HEK293 (cell line): ENCODE measurements around the gene IFNL1.

Experiments
- BCL6B ChIP-seq: fragments of 450-650 bp; formaldehyde crosslinking; IDR thresholded peaks from 2 replicates; pipeline ENCODE4 v1.5.1; 2017; ENCODE audit warnings: missing biosample characterization, missing genetic modification characterization
- GLIS1 ChIP-seq: fragments of 450-650 bp; formaldehyde crosslinking; IDR thresholded peaks from 2 replicates; pipeline ENCODE4 v1.5.1; 2016; ENCODE audit warnings: missing biosample characterization, missing genetic modification characterization
- PRDM4 ChIP-seq: fragments of 450-650 bp; formaldehyde crosslinking; IDR thresholded peaks from 2 replicates; pipeline ENCODE4 v1.5.1; 2017; ENCODE audit warnings: missing biosample characterization, missing genetic modification characterization
- SP2 ChIP-seq: fragments of 450-650 bp; formaldehyde crosslinking; IDR thresholded peaks from 2 replicates; pipeline ENCODE4 v1.5.1; 2016; ENCODE audit warnings: missing biosample characterization, missing genetic modification characterization
- WT1 ChIP-seq: fragments of 450-650 bp; formaldehyde crosslinking; IDR thresholded peaks from 2 replicates; pipeline ENCODE4 v1.5.1; 2016; ENCODE audit warnings: missing biosample characterization, missing genetic modification characterization
- ZFHX2 ChIP-seq: fragments of 450-650 bp; formaldehyde crosslinking; conservative IDR thresholded peaks from 2 replicates; pipeline ENCODE4 v1.5.1; 2016; ENCODE audit warnings: missing biosample characterization, missing genetic modification characterization
- ZNF121 ChIP-seq: fragments of 450-650 bp; formaldehyde crosslinking; IDR thresholded peaks from 2 replicates; pipeline ENCODE4 v1.5.1; 2016; ENCODE audit warnings: missing biosample characterization, missing genetic modification characterization
- ZNF132 ChIP-seq: fragments of 450-650 bp; formaldehyde crosslinking; IDR thresholded peaks from 2 replicates; pipeline ENCODE4 v1.5.1; 2017; ENCODE audit warnings: missing biosample characterization, missing genetic modification characterization, borderline replicate concordance
- ZNF211 ChIP-seq: fragments of 450-650 bp; formaldehyde crosslinking; IDR thresholded peaks from 2 replicates; pipeline ENCODE4 v1.5.1; 2016; ENCODE audit warnings: low read depth, missing biosample characterization, missing genetic modification characterization
- ZNF239 ChIP-seq: fragments of 450-650 bp; formaldehyde crosslinking; IDR thresholded peaks from 2 replicates; pipeline ENCODE4 v1.5.1; 2016; ENCODE audit warnings: missing biosample characterization, missing genetic modification characterization
- ZNF335 ChIP-seq: fragments of 450-650 bp; formaldehyde crosslinking; conservative IDR thresholded peaks from 2 replicates; pipeline ENCODE4 v1.5.1; 2016; ENCODE audit warnings: missing biosample characterization, missing genetic modification characterization
- ZNF37A ChIP-seq: fragments of 450-650 bp; IDR thresholded peaks from 2 replicates; pipeline ENCODE4 v1.5.1; 2018; ENCODE audit warnings: missing biosample characterization, missing genetic modification characterization
- ZNF548 ChIP-seq: fragments of 450-650 bp; formaldehyde crosslinking; IDR thresholded peaks from 2 replicates; pipeline ENCODE4 v1.5.1; 2016; ENCODE audit warnings: missing biosample characterization, missing genetic modification characterization
- ZNF571 ChIP-seq: fragments of 450-650 bp; formaldehyde crosslinking; IDR thresholded peaks from 2 replicates; pipeline ENCODE4 v1.5.0; 2017; ENCODE audit warnings: missing biosample characterization, missing genetic modification characterization
- ZNF654 ChIP-seq: fragments of 450-650 bp; formaldehyde crosslinking; IDR thresholded peaks from 2 replicates; pipeline ENCODE4 v1.5.1; 2016; ENCODE audit warnings: low read depth, missing biosample characterization, missing genetic modification characterization
- ZNF660 ChIP-seq: fragments of 450-650 bp; IDR thresholded peaks from 2 replicates; pipeline ENCODE4 v1.5.1; 2018; ENCODE audit warnings: missing biosample characterization, mild to moderate bottlenecking, missing genetic modification characterization
- ZNF692 ChIP-seq: fragments of 450-650 bp; formaldehyde crosslinking; IDR thresholded peaks from 2 replicates; pipeline ENCODE4 v1.5.1; 2016; ENCODE audit warnings: missing biosample characterization, missing genetic modification characterization
- ZNF777 ChIP-seq: fragments of 450-650 bp; formaldehyde crosslinking; IDR thresholded peaks from 2 replicates; pipeline ENCODE4 v1.5.1; 2017; ENCODE audit warnings: missing biosample characterization, missing genetic modification characterization, borderline replicate concordance
- ZNF792 ChIP-seq: fragments of 450-650 bp; formaldehyde crosslinking; IDR thresholded peaks from 2 replicates; pipeline ENCODE4 v1.5.1; 2016; ENCODE audit warnings: missing biosample characterization, missing genetic modification characterization
- ZNF837 ChIP-seq: fragments of 450-650 bp; formaldehyde crosslinking; IDR thresholded peaks from 2 replicates; pipeline ENCODE4 v1.5.1; 2016; ENCODE audit warnings: missing biosample characterization, missing genetic modification characterization
- ZNF843 ChIP-seq: fragments of 450-650 bp; formaldehyde crosslinking; IDR thresholded peaks from 2 replicates; pipeline ENCODE4 v1.5.1; 2016; ENCODE audit warnings: missing biosample characterization, missing genetic modification characterization
- ZSCAN4 ChIP-seq: fragments of 450-650 bp; formaldehyde crosslinking; IDR thresholded peaks from 2 replicates; pipeline ENCODE4 v1.5.1; 2017; ENCODE audit warnings: missing biosample characterization, missing genetic modification characterization
- TF ChIP-seq, protein P1 (sequence below): fragments of 450-650 bp; formaldehyde crosslinking; conservative IDR thresholded peaks from 2 replicates; pipeline ENCODE4 v1.5.1; 2016; ENCODE audit warnings: low read depth, missing biosample characterization, missing genetic modification characterization
- TF ChIP-seq, protein P2 (sequence below): fragments of 450-650 bp; formaldehyde crosslinking; IDR thresholded peaks from 2 replicates; pipeline ENCODE4 v1.5.1; 2017; ENCODE audit warnings: missing biosample characterization, missing genetic modification characterization
- TF ChIP-seq, protein P3 (sequence below): fragments of 450-650 bp; formaldehyde crosslinking; IDR thresholded peaks from 2 replicates; pipeline ENCODE4; 2016; ENCODE audit warnings: missing biosample characterization, missing genetic modification characterization

IFNL1 gene

DNA sequence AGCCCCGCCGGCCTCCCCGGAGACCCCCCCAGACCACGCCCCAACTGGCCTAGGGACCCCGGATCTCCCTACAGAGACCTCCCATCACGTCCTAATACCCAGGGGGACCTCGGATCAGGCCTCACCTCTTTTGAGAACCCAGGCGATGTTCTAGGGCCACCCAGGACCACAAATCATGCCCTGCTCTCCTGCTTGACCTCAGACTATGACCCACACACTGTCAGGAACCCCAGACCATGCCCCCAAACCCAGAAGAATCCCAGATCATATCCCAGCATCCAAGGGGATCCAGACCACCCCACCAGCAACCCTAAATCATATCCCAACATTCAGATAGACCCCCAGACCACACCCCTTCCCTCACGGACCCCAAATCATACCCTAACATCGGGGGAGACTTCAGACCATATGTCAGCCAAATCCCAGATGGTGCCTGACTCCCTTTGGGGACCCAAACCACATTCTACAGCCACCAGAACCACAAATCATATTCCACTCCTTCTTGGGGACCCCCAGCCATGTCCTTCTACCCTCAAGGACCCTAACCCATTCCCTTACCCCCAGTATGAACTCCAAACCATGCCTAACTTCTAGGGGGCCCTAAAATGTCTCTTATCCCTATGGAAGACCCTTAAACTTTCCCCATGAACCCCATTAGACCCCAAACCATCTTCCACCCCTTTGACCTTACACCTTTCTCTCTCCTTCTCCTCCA lies 25.1 kb downstream of the IFNL1 start (continued):
- TF ChIP-seq, protein P1, sequence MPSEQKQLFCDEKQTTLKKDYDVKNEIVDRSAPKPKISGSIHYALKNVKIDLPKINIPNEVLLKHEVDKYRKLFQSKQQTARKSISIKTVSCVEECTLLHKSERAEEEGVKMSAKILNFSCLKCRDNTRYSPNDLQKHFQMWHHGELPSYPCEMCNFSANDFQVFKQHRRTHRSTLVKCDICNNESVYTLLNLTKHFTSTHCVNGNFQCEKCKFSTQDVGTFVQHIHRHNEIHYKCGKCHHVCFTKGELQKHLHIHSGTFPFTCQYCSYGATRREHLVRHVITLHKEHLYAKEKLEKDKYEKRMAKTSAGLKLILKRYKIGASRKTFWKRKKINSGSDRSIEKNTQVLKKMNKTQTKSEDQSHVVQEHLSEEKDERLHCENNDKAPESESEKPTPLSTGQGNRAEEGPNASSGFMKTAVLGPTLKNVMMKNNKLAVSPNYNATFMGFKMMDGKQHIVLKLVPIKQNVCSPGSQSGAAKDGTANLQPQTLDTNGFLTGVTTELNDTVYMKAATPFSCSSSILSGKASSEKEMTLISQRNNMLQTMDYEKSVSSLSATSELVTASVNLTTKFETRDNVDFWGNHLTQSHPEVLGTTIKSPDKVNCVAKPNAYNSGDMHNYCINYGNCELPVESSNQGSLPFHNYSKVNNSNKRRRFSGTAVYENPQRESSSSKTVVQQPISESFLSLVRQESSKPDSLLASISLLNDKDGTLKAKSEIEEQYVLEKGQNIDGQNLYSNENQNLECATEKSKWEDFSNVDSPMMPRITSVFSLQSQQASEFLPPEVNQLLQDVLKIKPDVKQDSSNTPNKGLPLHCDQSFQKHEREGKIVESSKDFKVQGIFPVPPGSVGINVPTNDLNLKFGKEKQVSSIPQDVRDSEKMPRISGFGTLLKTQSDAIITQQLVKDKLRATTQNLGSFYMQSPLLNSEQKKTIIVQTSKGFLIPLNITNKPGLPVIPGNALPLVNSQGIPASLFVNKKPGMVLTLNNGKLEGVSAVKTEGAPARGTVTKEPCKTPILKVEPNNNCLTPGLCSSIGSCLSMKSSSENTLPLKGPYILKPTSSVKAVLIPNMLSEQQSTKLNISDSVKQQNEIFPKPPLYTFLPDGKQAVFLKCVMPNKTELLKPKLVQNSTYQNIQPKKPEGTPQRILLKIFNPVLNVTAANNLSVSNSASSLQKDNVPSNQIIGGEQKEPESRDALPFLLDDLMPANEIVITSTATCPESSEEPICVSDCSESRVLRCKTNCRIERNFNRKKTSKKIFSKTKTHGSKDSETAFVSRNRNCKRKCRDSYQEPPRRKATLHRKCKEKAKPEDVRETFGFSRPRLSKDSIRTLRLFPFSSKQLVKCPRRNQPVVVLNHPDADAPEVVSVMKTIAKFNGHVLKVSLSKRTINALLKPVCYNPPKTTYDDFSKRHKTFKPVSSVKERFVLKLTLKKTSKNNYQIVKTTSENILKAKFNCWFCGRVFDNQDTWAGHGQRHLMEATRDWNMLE = no peak; the same call in 1 of the 2 replicates
- TF ChIP-seq ZNF548 (tag by site-specific recombination) (0 out of 2 replicates have a peak, but pooled peaks have one; percentile 13), ZNF777 (peak; percentile 66; the same call in 1 of the 2 replicates), PRDM4 (tag by site-specific recombination) (peak; percentile 42; the same call in 1 of the 2 replicates), ZNF654 (tag by site-specific recombination) (no peak), ZNF132 (tag by site-specific recombination) (no peak), ZNF121 (no peak), ZNF335 (tag by site-specific recombination) (peak; percentile 86), GLIS1 (tag by site-specific recombination) (peak; percentile 69), ZNF843 (tag by site-specific recombination) (no peak; the same call in 1 of the 2 replicates), WT1 (tag by site-specific recombination) (no peak), SP2 (tag by site-specific recombination) (peak; percentile 12), ZNF211 (tag by site-specific recombination) (peak; percentile 51; the same call in 1 of the 2 replicates), ZNF660 (tag by site-specific recombination) (no peak), ZFHX2 (tag by site-specific recombination) (peak; percentile 22; the same call in 1 of the 2 replicates), BCL6B (no peak; the same call in 1 of the 2 replicates), ZNF692 (tag by site-specific recombination) (no peak), ZSCAN4 (tag by site-specific recombination) (no peak), ZNF571 (tag by site-specific recombination) (no peak), ZNF792 (tag by site-specific recombination) (no peak), ZNF239 (tag by site-specific recombination) (peak; percentile 33; the same call in 1 of the 2 replicates), ZNF837 (tag by site-specific recombination) (no peak), ZNF37A (tag by site-specific recombination) (no peak)
- TF ChIP-seq, protein P2, sequence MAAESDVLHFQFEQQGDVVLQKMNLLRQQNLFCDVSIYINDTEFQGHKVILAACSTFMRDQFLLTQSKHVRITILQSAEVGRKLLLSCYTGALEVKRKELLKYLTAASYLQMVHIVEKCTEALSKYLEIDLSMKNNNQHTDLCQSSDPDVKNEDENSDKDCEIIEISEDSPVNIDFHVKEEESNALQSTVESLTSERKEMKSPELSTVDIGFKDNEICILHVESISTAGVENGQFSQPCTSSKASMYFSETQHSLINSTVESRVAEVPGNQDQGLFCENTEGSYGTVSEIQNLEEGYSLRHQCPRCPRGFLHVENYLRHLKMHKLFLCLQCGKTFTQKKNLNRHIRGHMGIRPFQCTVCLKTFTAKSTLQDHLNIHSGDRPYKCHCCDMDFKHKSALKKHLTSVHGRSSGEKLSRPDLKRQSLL (tag by site-specific recombination) = no peak
- TF ChIP-seq, protein P3, sequence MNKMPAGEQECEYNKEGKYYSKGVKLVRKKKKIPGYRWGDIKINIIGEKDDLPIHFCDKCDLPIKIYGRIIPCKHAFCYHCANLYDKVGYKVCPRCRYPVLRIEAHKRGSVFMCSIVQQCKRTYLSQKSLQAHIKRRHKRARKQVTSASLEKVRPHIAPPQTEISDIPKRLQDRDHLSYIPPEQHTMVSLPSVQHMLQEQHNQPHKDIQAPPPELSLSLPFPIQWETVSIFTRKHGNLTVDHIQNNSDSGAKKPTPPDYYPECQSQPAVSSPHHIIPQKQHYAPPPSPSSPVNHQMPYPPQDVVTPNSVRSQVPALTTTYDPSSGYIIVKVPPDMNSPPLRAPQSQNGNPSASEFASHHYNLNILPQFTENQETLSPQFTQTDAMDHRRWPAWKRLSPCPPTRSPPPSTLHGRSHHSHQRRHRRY (tag by site-specific recombination) = peak; percentile 75; the same call in 1 of the 2 replicates
